ENCODE data around the gene PGLYRP3. TPM values are rescaled to one million over a fixed set of nuclear protein-coding genes. Genes with fewer than 3 reads are reported as not detected.

Gene PGLYRP3
- total and polyA plus RNA-seq, 9 of the 15 experiments (the other 6 are each of a cell fraction or from before 2014, with no cell fraction given): not detected

DNA sequence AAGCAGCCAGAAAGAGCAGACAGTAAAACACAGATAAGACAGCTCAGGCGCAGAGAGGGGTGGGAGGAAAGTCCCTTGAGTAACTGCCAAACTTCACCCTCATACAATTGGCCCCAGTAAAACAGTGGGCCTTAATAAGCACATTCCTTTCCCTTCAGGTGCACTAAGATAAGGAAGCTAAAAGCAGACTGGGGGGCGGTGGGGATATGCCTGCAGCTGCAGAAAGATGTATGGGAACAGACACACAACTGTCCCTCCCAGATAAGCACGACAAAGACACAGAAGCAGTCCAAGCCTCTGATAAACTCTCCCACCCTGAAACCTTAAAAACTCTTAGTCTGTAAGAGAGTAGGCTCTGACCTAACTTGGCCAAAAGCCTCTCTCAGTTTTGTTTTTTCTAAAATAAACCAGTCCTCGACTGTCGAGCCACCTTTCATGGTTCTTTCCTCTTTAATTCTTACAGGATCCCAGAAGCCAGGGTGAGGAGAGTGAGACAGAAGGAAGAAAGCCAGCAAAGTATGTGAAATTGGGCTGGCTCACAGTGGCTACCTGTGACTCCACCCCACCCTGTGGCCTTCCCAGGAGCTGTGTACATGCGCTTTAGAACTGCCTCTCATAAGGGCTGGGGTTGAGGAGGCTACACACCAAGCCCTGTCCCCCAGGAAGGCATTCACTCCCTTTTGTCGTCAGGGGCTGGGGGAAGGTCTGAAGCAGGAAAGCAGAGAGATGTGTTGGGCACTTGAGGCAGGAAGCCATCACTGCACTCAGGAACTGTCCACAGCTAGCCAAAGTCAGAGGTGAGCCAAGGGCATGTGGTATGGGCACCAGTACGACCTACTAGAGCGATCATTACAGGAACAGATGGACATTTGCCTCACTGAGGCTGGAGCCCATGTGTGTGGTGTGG is 31.3 kb upstream of the PGLYRP3 start (continued):
- TF ChIP-seq PCBP1 (IDR thresholded peaks at IDR 0.05; ENCODE audit: low read depth, low read length, poor library complexity, severe bottlenecking) (no peak), DMBX1 (CRISPR knock-in tag; IDR thresholded peaks at IDR 0.05; ENCODE audit: borderline replicate concordance) (peak; percentile 99), HDAC1 (IDR thresholded peaks at IDR 0.05) (peak; percentile 90 to 99; a peak in 2 of 4 replicates), ADNP (tag; IDR thresholded peaks at IDR 0.05) (peak; percentile 61; the same call in 1 of the 2 replicates), PTBP1 (IDR thresholded peaks at IDR 0.05; ENCODE audit: low read depth, low read length) (peak; percentile 56; the same call in 1 of the 2 replicates), RBM39 (optimal IDR thresholded peaks at IDR 0.05; ENCODE audit: low read depth, low read length) (no peak), ZNF584 (CRISPR knock-in tag; IDR thresholded peaks at IDR 0.05; ENCODE audit: low read depth) (peak; percentile 99), HNRNPK (IDR thresholded peaks at IDR 0.05; ENCODE audit: low read depth, low read length, poor library complexity, severe bottlenecking) (no peak), KAT8 (IDR thresholded peaks at IDR 0.05; ENCODE audit: low read depth) (no peak), ATF4 (CRISPR knock-in tag; IDR thresholded peaks at IDR 0.05) (peak; percentile 80), TBP (optimal IDR thresholded peaks at IDR 0.05; ENCODE audit: low read depth, low read length) (no peak), BMI1 (IDR thresholded peaks at IDR 0.05; ENCODE audit: low read length) (no peak), SRSF9 (IDR thresholded peaks at IDR 0.05; ENCODE audit: borderline replicate concordance, low read depth, low read length) (no peak), NFRKB (IDR thresholded peaks at IDR 0.05; ENCODE audit: low read depth) (no peak), SIN3A (IDR thresholded peaks at IDR 0.05; ENCODE audit: borderline replicate concordance in 2 of 2, control insufficient read depth in 1 of 2, low read depth in 2 of 2, low read length in 2 of 2) (no peak), RBM15 (IDR thresholded peaks at IDR 0.05; ENCODE audit: insufficient read depth, low read length) (no peak), CBX5 (IDR thresholded peaks at IDR 0.05; ENCODE audit: borderline replicate concordance, low read depth) (no peak), ZNF224 (CRISPR knock-in tag; IDR thresholded peaks at IDR 0.05) (no peak), CAMTA2 (CRISPR knock-in tag; conservative IDR thresholded peaks at IDR 0.05) (no peak), PATZ1 (CRISPR knock-in tag; IDR thresholded peaks at IDR 0.05; ENCODE audit: borderline replicate concordance) (0 out of 2 replicates have a peak, but pooled peaks have one; percentile 55), OTX1 (CRISPR knock-in tag; IDR thresholded peaks at IDR 0.05) (peak; percentile 93)
- TF ChIP-seq, protein P1, sequence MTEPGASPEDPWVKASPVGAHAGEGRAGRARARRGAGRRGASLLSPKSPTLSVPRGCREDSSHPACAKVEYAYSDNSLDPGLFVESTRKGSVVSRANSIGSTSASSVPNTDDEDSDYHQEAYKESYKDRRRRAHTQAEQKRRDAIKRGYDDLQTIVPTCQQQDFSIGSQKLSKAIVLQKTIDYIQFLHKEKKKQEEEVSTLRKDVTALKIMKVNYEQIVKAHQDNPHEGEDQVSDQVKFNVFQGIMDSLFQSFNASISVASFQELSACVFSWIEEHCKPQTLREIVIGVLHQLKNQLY (CRISPR knock-in tag; conservative IDR thresholded peaks at IDR 0.05): no peak
- TF ChIP-seq, protein P2, sequence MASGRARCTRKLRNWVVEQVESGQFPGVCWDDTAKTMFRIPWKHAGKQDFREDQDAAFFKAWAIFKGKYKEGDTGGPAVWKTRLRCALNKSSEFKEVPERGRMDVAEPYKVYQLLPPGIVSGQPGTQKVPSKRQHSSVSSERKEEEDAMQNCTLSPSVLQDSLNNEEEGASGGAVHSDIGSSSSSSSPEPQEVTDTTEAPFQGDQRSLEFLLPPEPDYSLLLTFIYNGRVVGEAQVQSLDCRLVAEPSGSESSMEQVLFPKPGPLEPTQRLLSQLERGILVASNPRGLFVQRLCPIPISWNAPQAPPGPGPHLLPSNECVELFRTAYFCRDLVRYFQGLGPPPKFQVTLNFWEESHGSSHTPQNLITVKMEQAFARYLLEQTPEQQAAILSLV (tag; IDR thresholded peaks at IDR 0.05): peak; percentile 58; the same call in 1 of the 2 replicates

Data from K562 (cell line).